ENCODE results near the gene CUL4A.

DNA sequence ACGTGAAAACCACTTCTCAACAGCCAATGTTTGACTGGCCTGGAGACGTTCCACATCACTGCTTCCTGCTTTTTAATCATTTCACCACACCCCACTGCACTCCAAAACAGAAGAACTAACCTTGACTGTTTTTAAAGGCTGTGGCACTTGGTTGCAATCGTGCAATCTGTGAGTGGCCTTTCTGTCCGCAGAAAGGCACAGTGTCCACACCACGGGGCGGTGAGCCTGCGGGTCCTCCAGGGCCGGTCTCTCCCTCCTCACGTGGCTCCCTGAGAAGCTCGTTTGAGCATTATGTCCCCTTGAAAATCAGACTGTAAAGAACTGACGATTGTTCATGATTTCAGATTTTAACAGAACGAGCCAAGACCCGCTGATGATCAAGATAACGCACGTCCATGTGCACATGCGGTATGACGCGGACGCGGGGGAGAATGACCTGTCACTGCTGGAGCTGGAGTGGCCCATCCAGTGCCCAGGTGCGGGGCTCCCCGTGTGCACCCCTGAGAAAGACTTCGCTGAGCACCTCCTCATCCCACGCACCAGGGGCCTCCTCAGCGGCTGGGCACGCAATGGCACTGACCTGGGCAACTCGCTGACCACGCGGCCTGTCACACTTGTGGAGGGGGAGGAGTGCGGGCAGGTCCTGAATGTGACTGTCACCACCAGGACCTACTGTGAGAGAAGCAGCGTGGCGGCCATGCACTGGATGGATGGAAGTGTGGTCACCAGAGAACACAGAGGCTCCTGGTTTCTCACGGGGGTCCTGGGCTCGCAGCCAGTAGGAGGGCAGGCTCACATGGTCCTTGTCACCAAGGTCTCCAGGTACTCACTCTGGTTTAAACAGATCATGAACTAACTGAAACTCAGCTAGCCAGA is 37.9 kb upstream of the CUL4A start:
- TF ChIP-seq, protein P1, sequence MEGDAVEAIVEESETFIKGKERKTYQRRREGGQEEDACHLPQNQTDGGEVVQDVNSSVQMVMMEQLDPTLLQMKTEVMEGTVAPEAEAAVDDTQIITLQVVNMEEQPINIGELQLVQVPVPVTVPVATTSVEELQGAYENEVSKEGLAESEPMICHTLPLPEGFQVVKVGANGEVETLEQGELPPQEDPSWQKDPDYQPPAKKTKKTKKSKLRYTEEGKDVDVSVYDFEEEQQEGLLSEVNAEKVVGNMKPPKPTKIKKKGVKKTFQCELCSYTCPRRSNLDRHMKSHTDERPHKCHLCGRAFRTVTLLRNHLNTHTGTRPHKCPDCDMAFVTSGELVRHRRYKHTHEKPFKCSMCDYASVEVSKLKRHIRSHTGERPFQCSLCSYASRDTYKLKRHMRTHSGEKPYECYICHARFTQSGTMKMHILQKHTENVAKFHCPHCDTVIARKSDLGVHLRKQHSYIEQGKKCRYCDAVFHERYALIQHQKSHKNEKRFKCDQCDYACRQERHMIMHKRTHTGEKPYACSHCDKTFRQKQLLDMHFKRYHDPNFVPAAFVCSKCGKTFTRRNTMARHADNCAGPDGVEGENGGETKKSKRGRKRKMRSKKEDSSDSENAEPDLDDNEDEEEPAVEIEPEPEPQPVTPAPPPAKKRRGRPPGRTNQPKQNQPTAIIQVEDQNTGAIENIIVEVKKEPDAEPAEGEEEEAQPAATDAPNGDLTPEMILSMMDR (conservative IDR thresholded peaks at IDR 0.05; ENCODE audit: low read length): no peak
- no peak for TF ChIP-seq EZH2phosphoT487 (IDR thresholded peaks at IDR 0.05; ENCODE audit: borderline replicate concordance)
